ENCODE measurements around the gene CIRBP.

DNA sequence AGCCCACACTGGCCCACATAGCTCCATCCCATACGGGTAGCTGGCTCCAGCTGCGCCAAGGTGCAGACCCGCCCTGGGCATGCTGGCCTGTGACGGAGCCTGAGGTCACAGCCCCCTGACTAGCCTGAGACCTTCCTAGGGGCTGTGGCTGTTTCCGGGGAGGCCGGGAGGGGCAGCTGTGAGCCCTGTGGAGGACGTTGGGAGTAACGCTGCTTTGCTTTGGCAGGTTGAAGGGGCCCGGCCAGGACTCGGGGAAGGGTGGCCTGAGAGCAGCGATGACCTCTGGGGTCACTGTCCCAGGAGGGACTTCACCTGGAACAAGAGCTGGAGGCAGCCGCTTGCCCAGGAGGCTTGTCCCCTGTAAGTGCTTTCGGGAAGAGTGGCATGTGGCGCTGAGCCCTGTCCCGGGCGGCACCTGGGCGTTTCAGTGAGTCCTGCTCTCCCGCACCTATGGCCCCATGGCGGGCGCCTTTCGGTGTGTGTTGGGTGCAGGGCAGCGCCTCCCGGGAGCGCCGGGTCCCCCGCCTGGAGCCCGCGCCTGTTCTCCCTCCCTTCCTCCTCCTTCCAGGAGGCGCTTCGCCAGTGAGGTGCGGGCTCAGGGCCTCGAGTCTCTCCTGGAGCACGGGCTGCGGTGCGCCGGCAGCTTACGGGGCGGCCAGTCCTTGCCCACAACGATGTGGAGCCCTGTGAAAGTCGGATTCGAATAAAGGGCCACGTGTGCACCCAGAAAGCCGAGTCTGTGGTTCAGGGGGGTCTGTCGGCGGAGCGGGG, 5.1 kb downstream of the CIRBP start:
- TF ChIP-seq, protein P1, sequence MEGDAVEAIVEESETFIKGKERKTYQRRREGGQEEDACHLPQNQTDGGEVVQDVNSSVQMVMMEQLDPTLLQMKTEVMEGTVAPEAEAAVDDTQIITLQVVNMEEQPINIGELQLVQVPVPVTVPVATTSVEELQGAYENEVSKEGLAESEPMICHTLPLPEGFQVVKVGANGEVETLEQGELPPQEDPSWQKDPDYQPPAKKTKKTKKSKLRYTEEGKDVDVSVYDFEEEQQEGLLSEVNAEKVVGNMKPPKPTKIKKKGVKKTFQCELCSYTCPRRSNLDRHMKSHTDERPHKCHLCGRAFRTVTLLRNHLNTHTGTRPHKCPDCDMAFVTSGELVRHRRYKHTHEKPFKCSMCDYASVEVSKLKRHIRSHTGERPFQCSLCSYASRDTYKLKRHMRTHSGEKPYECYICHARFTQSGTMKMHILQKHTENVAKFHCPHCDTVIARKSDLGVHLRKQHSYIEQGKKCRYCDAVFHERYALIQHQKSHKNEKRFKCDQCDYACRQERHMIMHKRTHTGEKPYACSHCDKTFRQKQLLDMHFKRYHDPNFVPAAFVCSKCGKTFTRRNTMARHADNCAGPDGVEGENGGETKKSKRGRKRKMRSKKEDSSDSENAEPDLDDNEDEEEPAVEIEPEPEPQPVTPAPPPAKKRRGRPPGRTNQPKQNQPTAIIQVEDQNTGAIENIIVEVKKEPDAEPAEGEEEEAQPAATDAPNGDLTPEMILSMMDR (IDR thresholded peaks at IDR 0.05), result no peak
- no peak for TF ChIP-seq EZH2 (IDR thresholded peaks at IDR 0.05; ENCODE audit: borderline replicate concordance, insufficient read depth, low read depth, low read length, poor library complexity, severe bottlenecking)
